ENCODE data around the gene MAPKAP1.

Gene MAPKAP1

DNA sequence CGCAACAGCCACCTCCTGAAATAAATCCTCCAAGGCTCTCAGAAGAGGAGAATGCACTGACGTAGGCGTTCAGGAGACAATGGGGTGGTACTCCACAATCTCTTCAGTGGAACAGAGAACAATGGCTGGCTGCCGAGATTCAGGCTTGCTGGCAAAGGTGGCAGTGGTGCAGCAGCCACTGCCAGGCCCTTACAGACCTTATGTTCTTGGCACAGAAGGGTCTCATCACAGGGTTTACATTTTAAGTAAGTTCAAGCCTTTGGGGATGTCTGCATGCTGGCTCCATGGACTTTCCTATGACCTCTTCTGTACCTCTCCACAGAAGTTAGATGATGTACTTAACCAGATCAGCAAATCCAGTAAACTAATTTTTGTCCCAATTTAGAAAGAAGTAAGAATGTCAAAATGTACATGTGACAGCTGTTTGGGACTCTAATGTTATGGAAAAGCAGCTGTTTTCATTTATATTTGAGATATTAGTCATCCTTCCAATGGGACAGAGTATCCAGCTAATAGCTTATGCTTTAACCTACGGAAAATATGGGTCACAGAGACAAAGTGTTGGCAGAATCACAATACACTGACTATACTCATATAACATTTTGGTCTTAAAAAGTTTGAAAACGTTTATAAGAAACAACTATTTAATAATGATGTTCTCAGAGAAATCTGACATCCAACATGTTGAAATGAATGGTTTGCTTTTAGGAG is 180.9 kb downstream of the MAPKAP1 start:
- H3K9me3 ChIP-seq = no peaks in the 10 kb centered on the region
- peaks cover 13% of the 10 kb centered on the region for H3K4me1 ChIP-seq
- in situ Hi-C loops (cut with MboI; ENCODE audit: low sequenced_read_pairs) = no loop called here
- H3K27me3 ChIP-seq (ENCODE audit: low read depth) = no peaks in the 10 kb centered on the region
- H3K4me3 ChIP-seq = no peak overlapping the region
- H3K36me3 ChIP-seq (replicated peaks) = no peaks in the 10 kb centered on the region
- DNase-seq (ENCODE audit: low spot score in 2 of 2) = no peak

DNA sequence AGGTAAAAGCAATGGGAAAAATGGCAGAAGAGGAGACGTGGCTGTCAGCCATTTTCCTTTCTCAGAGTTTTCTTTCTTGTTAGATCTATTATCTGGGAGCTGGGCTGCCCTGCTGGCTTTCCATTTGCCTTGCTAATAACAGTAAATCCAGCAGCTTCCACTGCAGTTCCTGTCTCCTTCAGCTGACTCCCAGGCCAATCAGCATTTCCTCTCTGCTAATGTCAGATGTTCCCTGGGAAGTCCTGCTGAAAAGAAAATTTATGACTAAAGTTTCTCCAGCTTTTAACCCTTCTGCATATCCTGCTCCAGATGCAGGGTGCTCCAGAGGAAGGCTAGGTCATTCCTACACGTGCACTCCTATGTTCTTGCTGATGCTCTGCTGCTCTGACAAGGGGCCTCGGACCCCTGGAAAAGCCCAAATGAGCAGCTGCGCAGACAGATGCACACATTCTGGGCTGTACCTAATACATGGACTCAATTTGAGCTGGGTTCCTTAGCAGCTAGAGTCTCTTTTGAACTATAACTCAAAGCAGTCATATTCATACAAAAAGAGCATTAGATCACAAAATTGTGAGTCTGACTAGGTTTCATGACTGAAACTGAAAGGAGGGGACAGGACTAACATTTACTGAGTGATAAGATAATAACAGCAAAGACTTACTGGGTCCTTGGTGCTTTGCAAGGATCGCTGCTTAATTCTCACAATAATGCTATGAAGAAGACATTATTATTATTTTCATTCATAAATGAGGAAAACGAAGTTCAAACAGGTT is 182.2 kb downstream of the MAPKAP1 start:
- Histone ChIP-seq H3K9me3 (no peaks in the 10 kb centered on the region), H3K36me3 (replicated peaks) (no peaks in the 10 kb centered on the region), H3K4me3 (no peak overlapping the region), H3K4me1 (peaks cover 3% of the 10 kb centered on the region; the same call in 1 of the 2 replicates), H3K27me3 (ENCODE audit: low read depth) (no peaks in the 10 kb centered on the region)
- in situ Hi-C loops (cut with MboI; ENCODE audit: low sequenced_read_pairs) = no loop called here
- no peak for DNase-seq (ENCODE audit: low spot score in 2 of 2)

DNA sequence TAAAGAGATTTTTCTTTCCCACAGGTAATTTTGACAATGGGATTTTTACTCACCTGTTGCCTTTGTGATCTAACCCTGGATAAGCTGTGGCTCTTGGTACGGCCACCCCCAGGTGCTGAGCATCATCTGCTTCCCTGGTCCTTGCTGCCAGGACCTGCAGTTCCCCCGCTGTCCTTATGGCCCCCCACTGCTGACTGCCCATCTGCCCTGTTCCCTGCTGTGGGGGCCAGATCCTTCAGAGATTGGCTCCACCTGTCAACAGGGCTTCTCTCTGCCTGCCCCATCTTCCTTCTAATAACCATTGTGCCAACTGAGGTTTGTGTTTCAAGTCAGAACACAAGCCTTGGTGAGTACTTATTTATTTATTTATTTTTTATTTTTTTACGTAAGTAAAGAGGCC is 183.3 kb downstream of the MAPKAP1 start:
- DNase-seq (ENCODE audit: low spot score in 2 of 2) = no peak
- H3K4me1 ChIP-seq = no peaks in the 10 kb centered on the region
- in situ Hi-C loops (cut with MboI; ENCODE audit: low sequenced_read_pairs) = no loop called here

GRCh38 chr9:125522328-125522725 is 184.7 kb downstream of the MAPKAP1 start:
- Histone ChIP-seq H3K4me3 (no peak overlapping the region), H3K9me3 (no peaks in the 10 kb centered on the region), H3K27me3 (ENCODE audit: low read depth) (no peaks in the 10 kb centered on the region), H3K36me3 (replicated peaks) (no peaks in the 10 kb centered on the region), H3K4me1 (no peaks in the 10 kb centered on the region)
- in situ Hi-C loops (cut with MboI; ENCODE audit: low sequenced_read_pairs) = no loop called here
- no peak for DNase-seq (ENCODE audit: low spot score in 2 of 2)

More for the DNA sequence above, 183.3 kb downstream of the MAPKAP1 start:
- Histone ChIP-seq H3K27me3 (ENCODE audit: low read depth) (no peaks in the 10 kb centered on the region), H3K36me3 (replicated peaks) (no peaks in the 10 kb centered on the region), H3K9me3 (no peaks in the 10 kb centered on the region), H3K4me3 (no peak overlapping the region)

- no peaks in the 10 kb centered on the region for H3K27me3 ChIP-seq (ENCODE audit: low read depth)
- no peaks in the 10 kb centered on the region for H3K36me3 ChIP-seq (replicated peaks)
- H3K4me1 ChIP-seq = no peaks in the 10 kb centered on the region
- no peak overlapping the region for H3K4me3 ChIP-seq
- no peaks in the 10 kb centered on the region for H3K9me3 ChIP-seq
- no peak for DNase-seq (ENCODE audit: low spot score in 2 of 2)
- in situ Hi-C loops (cut with MboI; ENCODE audit: low sequenced_read_pairs) = no loop called here
Observed at GRCh38 chr9:125521462-125522327, 185.3 kb downstream of the MAPKAP1 start.

GRCh38 chr9:125519734-125520133 is 187.3 kb downstream of the MAPKAP1 start:
- no peak for DNase-seq (ENCODE audit: low spot score in 2 of 2)
- Histone ChIP-seq H3K27me3 (ENCODE audit: low read depth) (no peaks in the 10 kb centered on the region), H3K36me3 (replicated peaks) (no peaks in the 10 kb centered on the region), H3K4me3 (no peak overlapping the region), H3K9me3 (no peaks in the 10 kb centered on the region), H3K4me1 (peaks cover 6% of the 10 kb centered on the region; the same call in 1 of the 2 replicates)
- in situ Hi-C loops (cut with MboI; ENCODE audit: low sequenced_read_pairs) = no loop called here

- Histone ChIP-seq H3K36me3 (replicated peaks) (no peaks in the 10 kb centered on the region), H3K4me1 (peaks cover 6% of the 10 kb centered on the region; the same call in 1 of the 2 replicates), H3K9me3 (no peaks in the 10 kb centered on the region), H3K4me3 (no peak overlapping the region), H3K27me3 (ENCODE audit: low read depth) (no peaks in the 10 kb centered on the region)
- in situ Hi-C loops (cut with MboI; ENCODE audit: low sequenced_read_pairs) = no loop called here
- DNase-seq (ENCODE audit: low spot score in 2 of 2) = no peak
Observed at GRCh38 chr9:125517577-125517976, 189.4 kb downstream of the MAPKAP1 start.

GRCh38 chr9:125515983-125516940 is 190.7 kb downstream of the MAPKAP1 start:
- in situ Hi-C loops (cut with MboI; ENCODE audit: low sequenced_read_pairs) = no loop called here
- Histone ChIP-seq H3K36me3 (replicated peaks) (no peaks in the 10 kb centered on the region), H3K4me1 (peaks cover 17% of the 10 kb centered on the region), H3K27me3 (ENCODE audit: low read depth) (no peaks in the 10 kb centered on the region), H3K4me3 (no peak overlapping the region), H3K9me3 (no peaks in the 10 kb centered on the region)
- DNase-seq (ENCODE audit: low spot score in 2 of 2) = no peak

- DNase-seq (ENCODE audit: low spot score in 2 of 2) = no peak
- in situ Hi-C loops (cut with MboI; ENCODE audit: low sequenced_read_pairs) = no loop called here
- no peak overlapping the region for H3K4me3 ChIP-seq
- H3K36me3 ChIP-seq (replicated peaks) = no peaks in the 10 kb centered on the region
- peaks cover 21% of the 10 kb centered on the region for H3K4me1 ChIP-seq
- no peaks in the 10 kb centered on the region for H3K9me3 ChIP-seq
- H3K27me3 ChIP-seq (ENCODE audit: low read depth) = no peaks in the 10 kb centered on the region
Observed at GRCh38 chr9:125515281-125515680, 191.7 kb downstream of the MAPKAP1 start.

DNA sequence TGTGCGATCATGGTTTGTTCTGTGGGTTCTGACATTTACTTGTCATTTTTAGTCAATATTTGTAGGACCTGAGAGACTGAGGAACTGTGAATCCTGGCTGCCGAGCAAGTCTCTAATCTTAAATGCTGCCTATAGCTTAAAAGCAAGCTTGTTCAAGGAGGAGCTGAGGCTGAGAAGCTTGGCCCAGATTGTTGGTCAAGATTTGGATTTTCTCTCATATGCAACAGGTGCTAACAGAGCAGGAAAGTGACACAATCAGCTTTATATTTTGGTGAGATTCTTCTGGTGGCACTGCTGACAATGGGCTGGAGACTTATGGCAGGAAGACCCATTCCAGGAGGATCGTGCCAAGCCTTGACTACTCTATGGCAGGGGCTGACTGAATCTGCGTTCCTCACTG is 192.5 kb downstream of the MAPKAP1 start:
- in situ Hi-C loops (cut with MboI; ENCODE audit: low sequenced_read_pairs) = no loop called here
- no peaks in the 10 kb centered on the region for H3K36me3 ChIP-seq (replicated peaks)
- H3K4me1 ChIP-seq = peaks cover 21% of the 10 kb centered on the region
- no peak for DNase-seq (ENCODE audit: low spot score in 2 of 2)
- no peak overlapping the region for H3K4me3 ChIP-seq
- H3K9me3 ChIP-seq = no peaks in the 10 kb centered on the region
- H3K27me3 ChIP-seq (ENCODE audit: low read depth) = no peaks in the 10 kb centered on the region

- Histone ChIP-seq H3K36me3 (replicated peaks) (no peaks in the 10 kb centered on the region), H3K4me3 (no peak overlapping the region), H3K27me3 (ENCODE audit: low read depth) (no peaks in the 10 kb centered on the region), H3K4me1 (peaks cover 21% of the 10 kb centered on the region), H3K9me3 (no peaks in the 10 kb centered on the region)
- in situ Hi-C loops (cut with MboI; ENCODE audit: low sequenced_read_pairs) = no loop called here
- no peak for DNase-seq (ENCODE audit: low spot score in 2 of 2)
Observed at GRCh38 chr9:125513668-125514413, 193.2 kb downstream of the MAPKAP1 start.

DNA sequence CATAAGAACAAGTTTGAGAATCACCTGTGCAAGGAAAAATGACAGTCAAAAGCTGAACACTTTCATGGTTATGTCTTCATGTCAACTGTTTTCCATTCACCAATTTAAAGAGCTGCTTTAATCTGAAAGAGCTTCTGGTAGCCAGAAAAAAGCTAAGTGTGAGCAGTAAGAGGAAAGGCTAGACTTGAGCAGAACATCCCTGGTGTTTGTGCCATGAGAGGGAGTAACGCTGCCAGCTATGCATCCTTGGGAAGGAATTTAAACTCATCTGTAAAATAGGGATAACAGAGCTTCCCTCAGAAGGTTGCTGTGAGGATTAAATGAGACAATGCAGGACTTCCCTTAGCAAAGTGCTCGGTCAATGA is 193.7 kb downstream of the MAPKAP1 start:
- no peak for DNase-seq (ENCODE audit: low spot score in 2 of 2)
- no peak overlapping the region for H3K4me3 ChIP-seq
- H3K9me3 ChIP-seq = no peaks in the 10 kb centered on the region
- in situ Hi-C loops (cut with MboI; ENCODE audit: low sequenced_read_pairs) = no loop called here
- peaks cover 21% of the 10 kb centered on the region for H3K4me1 ChIP-seq
- no peaks in the 10 kb centered on the region for H3K36me3 ChIP-seq (replicated peaks)
- no peaks in the 10 kb centered on the region for H3K27me3 ChIP-seq (ENCODE audit: low read depth)
